OCI-LY1 (cell line): ENCODE data around the gene TEX53.

Experiments used
- H2AFZ ChIP-seq: fragments of 200-600 bp; sonication (generic), shearing (Covaris generic); 2 replicates; pipeline ENCODE4 v1.6.0; 2014; ENCODE audit warnings: antibody characterized with exemption, mild to moderate bottlenecking, low read length
- H3F3A ChIP-seq: fragments of 200-600 bp; sonication (generic), shearing (Covaris generic); 2 replicates; pipeline ENCODE4 v1.6.0; 2014; ENCODE audit warnings: mild to moderate bottlenecking, antibody characterized with exemption, low read length, moderate library complexity; ENCODE audit not compliant: insufficient read depth
- H3K27ac ChIP-seq: fragments of 200-600 bp; sonication (generic); 2 replicates; pipeline ENCODE4 v1.5.1; 2014; ENCODE audit warnings: low read length, mixed run types, mild to moderate bottlenecking, low read depth; ENCODE audit not compliant: poor library complexity, severe bottlenecking
- H3K27me3 ChIP-seq: fragments of 200-600 bp; sonication (generic); 2 replicates; pipeline ENCODE4 v1.6.0; 2014; ENCODE audit warnings: antibody characterized with exemption, mild to moderate bottlenecking, low read length, moderate library complexity; ENCODE audit not compliant: insufficient read depth
- H3K36me3 ChIP-seq: fragments of 200-600 bp; sonication (generic); 2 replicates; pipeline ENCODE4 v1.6.1; 2014; ENCODE audit warnings: mild to moderate bottlenecking, antibody characterized with exemption, low read length, moderate library complexity, mixed read lengths; ENCODE audit not compliant: insufficient read depth
- H3K4me1 ChIP-seq: fragments of 200-600 bp; sonication (generic); 2 replicates; pipeline ENCODE4 v1.5.1; 2014; ENCODE audit warnings: mild to moderate bottlenecking, low read length, moderate library complexity; ENCODE audit not compliant: insufficient read depth, severe bottlenecking
- H3K4me2 ChIP-seq: fragments of 200-600 bp; sonication (generic), shearing (Covaris generic); 2 replicates; pipeline ENCODE4 v1.6.1; 2014; ENCODE audit warnings: low read length
- H3K4me3 ChIP-seq: fragments of 200-600 bp; sonication (generic); 2 replicates; pipeline ENCODE4 v1.5.1; 2014; ENCODE audit warnings: low read length, low read depth, mild to moderate bottlenecking, mixed read lengths; ENCODE audit not compliant: poor library complexity, severe bottlenecking
- H3K79me2 ChIP-seq: fragments of 200-600 bp; shearing (Covaris generic); 2 replicates; pipeline ENCODE4 v1.6.1; 2016; ENCODE audit warnings: mixed run types, low read length, mixed read lengths; ENCODE audit not compliant: insufficient read depth
- H3K9ac ChIP-seq: fragments of 200-600 bp; sonication (generic), shearing (Covaris generic); 2 replicates; pipeline ENCODE4 v1.6.1; 2014; ENCODE audit warnings: mild to moderate bottlenecking, low read length, mixed read lengths
- H3K9me2 ChIP-seq: fragments of 200-600 bp; sonication (generic), shearing (Covaris generic); 2 replicates; pipeline ENCODE4 v1.6.1; 2014; ENCODE audit warnings: low read depth, mild to moderate bottlenecking, low read length, mixed read lengths
- H3K9me3 ChIP-seq: fragments of 200-600 bp; shearing (Covaris generic); 2 replicates; pipeline ENCODE4 v1.6.1; 2014; ENCODE audit warnings: low read length, mixed read lengths
- H4K20me1 ChIP-seq: fragments of 200-600 bp; sonication (generic), shearing (Covaris generic); 2 replicates; pipeline ENCODE4 v1.6.0; 2016; ENCODE audit warnings: mild to moderate bottlenecking, low read length; ENCODE audit not compliant: insufficient read depth
- CTCF ChIP-seq: fragments of 200-600 bp; sonication (generic), shearing (Covaris generic); IDR thresholded peaks from 2 replicates; pipeline ENCODE4 v1.5.1; 2017; ENCODE audit warnings: mild to moderate bottlenecking, antibody characterized with exemption, low read length, moderate library complexity, mixed read lengths
- EZH2 ChIP-seq: fragments of 200-600 bp; sonication (generic), shearing (Covaris generic); IDR thresholded peaks from 2 replicates; pipeline ENCODE4 v1.8.0; 2017; ENCODE audit warnings: borderline replicate concordance, mixed run types, mild to moderate bottlenecking, antibody characterized with exemption, low read length, moderate library complexity, mixed read lengths

The TEX53 gene

GRCh38 chr9:114662081-114662989 lies 4.7 kb upstream of the TEX53 start:
- H3K27ac ChIP-seq: no peak overlapping the region
- no peak for TF ChIP-seq EZH2
- TF ChIP-seq CTCF: peak; percentile 77
- H4K20me1 ChIP-seq: no peaks in the 10 kb centered on the region
- H3K9me2 ChIP-seq: no peaks in the 10 kb centered on the region
- no peaks in the 10 kb centered on the region for H3K4me1 ChIP-seq
- H3K27me3 ChIP-seq: peaks cover 5% of the 10 kb centered on the region; the same call in 1 of the 2 replicates
- H3K9me3 ChIP-seq: no peaks in the 10 kb centered on the region
- H2AFZ ChIP-seq: no peak overlapping the region
- no peak overlapping the region for H3K4me2 ChIP-seq
- no peaks in the 10 kb centered on the region for H3K36me3 ChIP-seq
- H3K9ac ChIP-seq: no peak overlapping the region
- no peak overlapping the region for H3K4me3 ChIP-seq
- no peaks in the 10 kb centered on the region for H3F3A ChIP-seq
- H3K79me2 ChIP-seq: no peaks in the 10 kb centered on the region

GRCh38 chr9:114656301-114656700 lies 1.3 kb downstream of the TEX53 start:
- TF ChIP-seq CTCF (no peak), EZH2 (no peak)
- no peak overlapping the region for H3K4me2 ChIP-seq
- H4K20me1 ChIP-seq: no peaks in the 10 kb centered on the region
- no peaks in the 10 kb centered on the region for H3K36me3 ChIP-seq
- H3K27me3 ChIP-seq: no peaks in the 10 kb centered on the region
- H3K27ac ChIP-seq: no peak overlapping the region
- no peak overlapping the region for H3K4me3 ChIP-seq
- H2AFZ ChIP-seq: no peak overlapping the region
- H3K9me2 ChIP-seq: no peaks in the 10 kb centered on the region
- H3K9ac ChIP-seq: no peak overlapping the region
- no peaks in the 10 kb centered on the region for H3F3A ChIP-seq
- no peaks in the 10 kb centered on the region for H3K9me3 ChIP-seq
- peaks cover 4% of the 10 kb centered on the region for H3K4me1 ChIP-seq
- H3K79me2 ChIP-seq: no peaks in the 10 kb centered on the region

GRCh38 chr9:114655689-114656088 lies 1.9 kb downstream of the TEX53 start:
- H3K9me2 ChIP-seq: no peaks in the 10 kb centered on the region
- peaks cover 4% of the 10 kb centered on the region for H3K4me1 ChIP-seq
- no peak overlapping the region for H3K9ac ChIP-seq
- no peak overlapping the region for H3K4me3 ChIP-seq
- H3K27ac ChIP-seq: no peak overlapping the region
- H3K9me3 ChIP-seq: no peaks in the 10 kb centered on the region
- H3K79me2 ChIP-seq: no peaks in the 10 kb centered on the region
- TF ChIP-seq EZH2 (no peak), CTCF (no peak)
- H2AFZ ChIP-seq: no peak overlapping the region
- no peaks in the 10 kb centered on the region for H3K36me3 ChIP-seq
- H3F3A ChIP-seq: no peaks in the 10 kb centered on the region
- no peaks in the 10 kb centered on the region for H4K20me1 ChIP-seq
- H3K27me3 ChIP-seq: no peaks in the 10 kb centered on the region
- H3K4me2 ChIP-seq: no peak overlapping the region
